ENCODE results near the gene IL36RN. TPM values are rescaled to one million over a fixed set of nuclear protein-coding genes. Genes with fewer than 3 reads are reported as not detected.
"Not testable (repeated sequence)": the region's sequence is repeated elsewhere in the genome, so short reads cannot be mapped to it uniquely, and the experiment has no call there.

IL36RN gene
- total RNA-seq, 1 donor from 2014 or later: not detected

DNA sequence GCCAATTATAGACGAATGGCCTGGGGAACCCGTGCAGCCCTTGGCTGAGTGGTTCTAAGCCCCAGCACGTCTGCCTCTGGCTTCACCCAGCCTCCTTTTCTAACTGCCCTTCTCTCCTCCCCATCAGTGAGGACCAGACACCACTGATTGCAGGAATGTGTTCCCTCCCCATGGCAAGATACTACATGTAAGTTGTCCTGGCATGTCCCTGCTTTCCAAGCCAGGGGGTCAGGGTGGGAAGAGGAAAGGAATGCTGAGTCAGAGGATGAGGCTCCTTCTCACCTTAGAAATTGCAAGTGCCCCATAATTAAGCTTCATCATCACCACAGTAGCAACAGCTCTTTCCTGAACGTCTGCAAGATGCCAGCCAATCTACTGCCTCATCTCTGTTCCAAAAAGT is 13.6 kb downstream of the IL36RN start:
- no peak for DNase-seq (ENCODE audit: low spot score)
- ATAC-seq: no peak

DNA sequence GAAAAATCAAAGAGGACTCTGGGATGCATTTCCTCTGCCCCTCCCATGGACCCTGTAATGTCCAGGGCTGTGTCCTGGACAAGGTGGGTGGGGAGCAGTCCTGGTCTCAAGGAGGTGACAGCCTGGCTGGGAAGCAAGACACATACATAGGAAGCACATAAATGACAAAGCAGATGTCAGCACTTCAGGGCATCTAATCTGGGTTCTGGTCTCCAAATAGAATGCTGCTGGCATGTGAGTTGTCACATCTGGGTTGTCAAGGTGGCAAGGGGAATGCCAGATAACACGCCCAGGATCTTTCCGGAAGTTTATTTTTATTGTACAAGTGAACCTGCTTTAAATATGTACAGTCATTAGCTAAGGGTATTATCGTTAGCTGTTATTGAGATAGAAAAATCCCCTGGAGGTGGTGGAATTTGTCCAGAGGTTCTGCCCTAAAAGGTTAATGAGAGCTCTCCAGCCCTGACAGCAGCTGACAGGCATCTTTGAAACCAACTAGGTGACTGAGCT is 14.4 kb downstream of the IL36RN start:
- no peak for ATAC-seq
- DNase-seq (ENCODE audit: low spot score): no peak

DNA sequence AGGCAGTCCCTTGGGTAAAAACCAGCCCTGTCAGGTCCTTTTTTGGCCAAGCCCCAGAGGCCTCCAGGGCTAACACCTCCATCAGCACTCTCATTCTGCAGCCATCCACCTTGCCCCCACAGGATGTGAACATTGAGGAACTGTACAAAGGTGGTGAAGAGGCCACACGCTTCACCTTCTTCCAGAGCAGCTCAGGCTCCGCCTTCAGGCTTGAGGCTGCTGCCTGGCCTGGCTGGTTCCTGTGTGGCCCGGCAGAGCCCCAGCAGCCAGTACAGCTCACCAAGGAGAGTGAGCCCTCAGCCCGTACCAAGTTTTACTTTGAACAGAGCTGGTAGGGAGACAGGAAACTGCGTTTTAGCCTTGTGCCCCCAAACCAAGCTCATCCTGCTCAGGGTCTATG is 16.0 kb downstream of the IL36RN start:
- DNase-seq (ENCODE audit: low spot score) (no peak), ATAC-seq (no peak)

DNA sequence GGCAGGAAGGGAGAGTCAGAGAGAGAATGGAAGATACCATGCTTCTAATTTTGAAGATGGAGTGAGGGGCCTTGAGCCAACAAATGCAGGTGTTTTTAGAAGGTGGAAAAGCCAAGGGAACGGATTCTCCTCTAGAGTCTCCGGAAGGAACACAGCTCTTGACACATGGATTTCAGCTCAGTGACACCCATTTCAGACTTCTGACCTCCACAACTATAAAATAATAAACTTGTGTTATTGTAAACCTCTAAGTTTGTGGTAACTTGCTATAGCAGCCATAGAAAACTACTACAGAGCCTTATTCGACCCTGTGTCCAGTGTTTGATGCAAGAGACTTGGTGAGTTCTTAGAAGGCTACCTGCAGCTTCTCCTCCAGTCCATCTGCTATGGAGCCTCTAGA is 16.6 kb downstream of the IL36RN start:
- no peak for ATAC-seq
- DNase-seq (ENCODE audit: low spot score): no peak

DNA sequence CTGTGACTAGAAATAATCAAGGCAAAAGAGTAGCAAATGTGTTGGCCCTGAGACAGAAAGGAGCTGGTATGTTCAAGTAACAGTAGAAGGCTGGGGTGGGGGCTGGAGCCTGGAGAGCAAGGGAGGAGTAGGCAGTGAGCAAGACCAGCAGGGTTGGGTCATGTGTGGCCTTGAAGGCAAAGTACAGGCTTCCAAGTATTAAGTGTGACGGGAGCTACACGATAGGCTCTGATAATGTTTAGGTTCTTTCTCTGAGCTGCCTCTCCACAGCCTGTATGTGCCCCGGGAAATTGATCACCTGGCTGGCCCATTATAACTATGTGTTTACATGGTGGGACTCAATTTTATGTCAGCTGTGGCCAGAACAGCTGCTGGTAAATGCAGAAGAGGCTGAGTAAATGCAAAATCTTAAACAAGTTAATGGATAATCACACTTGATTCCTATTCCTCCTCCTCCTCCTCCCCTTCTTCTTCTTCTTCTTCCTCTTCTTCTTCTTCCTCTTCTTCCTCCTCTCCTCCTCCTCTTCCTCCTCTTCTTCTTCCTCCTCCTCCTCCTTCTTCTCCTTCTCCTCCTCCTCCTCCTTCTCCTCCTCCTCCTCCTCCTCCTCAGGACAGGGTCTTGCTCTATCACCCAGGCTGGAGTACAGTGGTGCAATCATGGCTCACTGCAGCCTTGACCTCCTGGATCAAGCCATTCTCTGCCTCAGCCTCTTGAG is 18.1 kb downstream of the IL36RN start:
- DNase-seq (ENCODE audit: low spot score) (no peak), ATAC-seq (no peak)

DNA sequence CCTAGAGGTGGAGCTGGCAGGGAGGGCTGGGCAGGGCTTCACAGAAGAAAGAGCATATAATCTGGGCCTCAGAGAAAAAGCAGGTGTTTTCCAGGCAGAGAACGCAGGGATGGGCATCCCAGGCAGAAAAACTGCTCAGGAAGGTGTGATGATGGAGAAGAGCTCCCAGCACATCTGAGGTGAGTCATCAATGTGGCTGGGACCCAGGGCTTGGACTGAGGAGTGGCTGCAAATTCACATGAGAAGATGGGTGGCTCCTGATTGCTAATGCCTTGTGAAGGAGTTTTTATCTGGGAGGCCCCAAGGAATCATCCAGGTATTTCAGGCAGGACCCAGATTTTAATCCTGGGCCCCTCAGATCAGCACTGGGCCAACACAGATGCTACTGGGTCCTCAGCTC is 18.9 kb downstream of the IL36RN start:
- ATAC-seq: no peak
- no peak for DNase-seq (ENCODE audit: low spot score)

DNA sequence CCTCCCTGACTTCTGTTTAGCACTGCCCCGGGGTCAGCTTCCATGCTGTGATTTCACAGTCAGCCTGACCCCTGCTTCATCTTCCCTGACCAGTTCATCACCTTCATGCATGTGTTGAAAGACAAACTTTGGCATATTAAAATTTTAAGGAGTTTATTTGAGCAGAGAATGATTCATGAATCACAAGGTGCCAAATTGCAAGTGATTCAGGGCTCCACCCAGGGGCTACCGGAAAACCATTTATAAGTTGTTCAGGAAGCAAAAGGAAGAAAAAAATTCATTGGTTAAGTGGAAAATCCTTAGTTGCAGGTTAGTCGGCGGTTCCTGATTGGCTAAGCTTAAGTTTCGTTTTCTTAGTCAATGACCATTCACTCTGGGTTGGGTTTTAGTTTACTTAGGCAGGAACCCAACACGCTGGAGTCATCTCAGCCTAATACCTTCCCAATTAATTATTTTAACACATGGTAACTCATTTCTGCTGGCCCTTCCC is 19.4 kb downstream of the IL36RN start:
- ATAC-seq: peak; percentile 80
- DNase-seq (ENCODE audit: low spot score): no peak

DNA sequence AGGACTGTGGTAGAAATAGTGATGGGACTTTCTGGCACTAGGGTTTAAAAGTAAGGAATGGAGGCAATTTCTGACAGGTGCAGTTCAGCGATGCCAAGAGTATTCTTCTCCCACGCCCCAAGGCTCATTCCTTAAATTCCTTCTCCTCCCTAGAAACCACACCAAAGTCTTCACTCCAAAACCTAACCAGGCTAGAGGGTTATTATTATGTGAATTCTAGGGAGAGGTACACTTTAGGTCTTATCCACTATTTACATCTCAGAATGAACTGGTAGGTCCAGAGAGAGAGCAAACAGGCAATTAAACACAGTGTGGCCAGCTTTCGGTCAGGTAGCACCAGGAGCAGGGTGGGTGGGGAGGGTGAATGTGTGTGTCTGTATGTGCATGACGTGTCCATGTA is 20.1 kb downstream of the IL36RN start:
- no peak for ATAC-seq
- no peak for DNase-seq (ENCODE audit: low spot score)

DNA sequence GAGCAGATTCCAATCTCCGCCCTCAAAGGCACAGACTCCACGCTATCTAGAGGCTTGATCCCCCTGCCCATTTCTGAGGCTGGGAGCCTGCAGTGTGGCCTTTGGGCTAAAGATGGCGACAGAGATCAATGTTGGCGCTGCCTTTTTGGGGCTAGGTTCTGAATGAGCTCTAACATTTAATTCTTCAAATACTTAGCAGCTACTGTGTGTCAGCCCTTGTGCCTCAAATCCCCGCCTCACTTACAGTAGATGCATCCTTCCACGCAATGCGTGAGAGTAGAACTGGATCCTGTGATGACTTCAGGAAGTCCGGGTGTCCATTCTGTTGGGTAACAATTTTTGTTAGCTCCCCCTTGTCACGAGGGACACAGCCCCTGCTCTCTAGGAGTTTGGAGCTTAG is 21.1 kb downstream of the IL36RN start:
- peak; percentile 79 for ATAC-seq
- peak; percentile 55 for DNase-seq (ENCODE audit: low spot score)

DNA sequence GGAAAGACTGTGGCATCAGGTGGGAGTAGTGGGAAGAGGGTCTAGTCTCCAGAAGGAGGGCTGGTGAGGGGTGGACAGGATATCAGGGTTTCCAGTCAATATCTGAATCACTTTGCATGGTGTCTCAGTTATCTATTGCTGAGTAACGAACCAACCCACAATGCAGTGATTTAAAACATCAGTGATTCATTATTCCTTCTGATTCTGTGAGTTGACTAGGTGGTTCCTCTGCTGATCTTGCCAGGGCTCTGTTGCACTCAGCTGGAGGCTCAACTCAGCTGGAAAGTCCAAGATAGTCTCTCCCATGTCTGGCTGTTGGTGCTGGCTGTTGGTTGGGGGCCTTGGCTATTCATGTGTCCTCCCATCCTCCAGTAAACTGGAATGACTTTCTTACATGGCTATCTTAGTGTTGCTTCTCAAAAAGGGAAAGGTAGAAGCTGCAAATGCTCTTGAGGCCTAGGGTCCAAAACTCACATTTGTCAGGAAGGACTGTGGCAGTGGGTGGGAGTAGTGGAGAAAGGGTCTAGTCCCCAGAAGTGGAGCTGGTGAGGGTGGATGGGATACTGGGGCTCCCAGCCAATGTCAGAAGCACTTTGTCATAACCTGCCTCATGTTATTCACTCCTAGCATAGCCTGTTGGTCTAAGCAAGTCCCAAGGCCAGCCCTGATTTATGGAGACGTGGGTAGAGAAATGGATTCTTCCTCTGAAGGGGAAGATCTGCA is 22.7 kb downstream of the IL36RN start:
- no peak for DNase-seq (ENCODE audit: low spot score)
- no peak for ATAC-seq

DNA sequence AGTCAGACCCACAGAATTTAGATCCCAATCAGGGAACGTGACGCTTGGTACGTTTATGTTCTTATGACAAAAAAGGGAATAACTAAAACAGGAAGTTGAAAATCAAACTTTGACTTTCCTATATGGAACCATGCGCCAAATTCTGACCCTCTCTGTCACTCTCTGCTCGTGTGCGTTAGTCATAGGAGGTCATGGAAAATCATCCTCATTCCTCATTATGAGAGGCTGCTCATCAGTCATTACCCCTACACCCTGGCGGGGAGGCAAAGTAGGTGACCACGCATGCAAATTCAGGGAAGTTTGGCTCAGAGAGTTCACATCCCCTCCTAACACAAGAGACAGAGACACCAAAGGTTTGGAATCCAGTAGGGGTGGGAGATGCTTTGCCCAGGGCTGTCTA is 24.3 kb downstream of the IL36RN start:
- DNase-seq (ENCODE audit: low spot score): no peak
- no peak for ATAC-seq

DNA sequence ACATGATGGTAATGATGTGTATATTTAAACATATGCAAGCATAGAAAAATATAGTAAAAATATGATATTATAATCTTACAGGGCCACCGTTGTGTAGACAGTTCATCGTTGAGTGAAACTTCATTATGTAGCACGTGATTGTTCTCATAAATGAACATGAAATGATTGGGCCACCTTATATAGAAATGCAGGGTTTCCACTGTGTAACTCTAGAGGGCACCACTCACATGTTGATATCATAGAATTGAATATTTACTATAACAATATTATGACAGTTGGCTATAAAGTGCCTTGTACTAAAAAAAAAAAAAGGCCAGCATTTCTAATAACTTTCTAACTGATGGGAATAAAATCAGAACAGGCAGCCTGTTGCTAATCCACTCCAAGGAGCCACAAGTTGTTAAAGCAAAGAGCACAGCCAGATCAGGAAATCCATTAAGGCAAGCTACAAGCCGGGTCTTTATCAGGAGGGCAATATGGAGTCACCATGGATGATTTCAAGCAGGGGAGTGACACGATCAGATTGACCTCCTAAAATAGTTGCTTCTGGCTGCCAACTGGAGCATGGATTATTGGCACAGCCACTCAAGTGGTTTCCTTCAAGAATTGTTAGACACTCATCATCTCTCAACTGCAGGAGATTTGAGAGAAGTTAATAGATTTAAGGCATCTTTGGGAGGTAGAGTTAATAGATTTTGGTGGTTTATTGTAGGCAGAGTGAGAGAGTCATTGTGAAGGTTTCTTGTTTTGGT is 25.4 kb downstream of the IL36RN start:
- DNase-seq (ENCODE audit: low spot score) (no peak), ATAC-seq (peak; percentile 55)

DNA sequence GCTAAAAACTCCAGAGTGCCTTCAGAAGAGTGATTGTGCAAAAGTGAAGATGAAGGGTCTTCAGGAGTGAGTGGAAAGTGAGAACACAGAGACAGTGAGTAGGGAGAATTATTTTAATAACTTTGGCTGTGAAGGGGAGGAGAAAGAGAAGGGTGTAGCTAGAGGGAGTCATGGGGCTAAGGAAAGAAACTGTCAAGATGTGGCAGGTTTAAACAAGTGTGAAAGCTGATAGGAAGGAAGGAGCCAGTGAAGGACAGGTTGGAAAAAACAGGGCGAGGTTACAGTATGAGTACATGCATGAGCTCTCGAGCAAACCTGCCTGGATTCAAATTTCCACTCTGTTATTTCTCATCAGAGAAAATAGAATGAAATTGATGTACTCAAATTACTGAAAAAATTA is 26.5 kb downstream of the IL36RN start:
- DNase-seq (ENCODE audit: low spot score): no peak
- no peak for ATAC-seq

DNA sequence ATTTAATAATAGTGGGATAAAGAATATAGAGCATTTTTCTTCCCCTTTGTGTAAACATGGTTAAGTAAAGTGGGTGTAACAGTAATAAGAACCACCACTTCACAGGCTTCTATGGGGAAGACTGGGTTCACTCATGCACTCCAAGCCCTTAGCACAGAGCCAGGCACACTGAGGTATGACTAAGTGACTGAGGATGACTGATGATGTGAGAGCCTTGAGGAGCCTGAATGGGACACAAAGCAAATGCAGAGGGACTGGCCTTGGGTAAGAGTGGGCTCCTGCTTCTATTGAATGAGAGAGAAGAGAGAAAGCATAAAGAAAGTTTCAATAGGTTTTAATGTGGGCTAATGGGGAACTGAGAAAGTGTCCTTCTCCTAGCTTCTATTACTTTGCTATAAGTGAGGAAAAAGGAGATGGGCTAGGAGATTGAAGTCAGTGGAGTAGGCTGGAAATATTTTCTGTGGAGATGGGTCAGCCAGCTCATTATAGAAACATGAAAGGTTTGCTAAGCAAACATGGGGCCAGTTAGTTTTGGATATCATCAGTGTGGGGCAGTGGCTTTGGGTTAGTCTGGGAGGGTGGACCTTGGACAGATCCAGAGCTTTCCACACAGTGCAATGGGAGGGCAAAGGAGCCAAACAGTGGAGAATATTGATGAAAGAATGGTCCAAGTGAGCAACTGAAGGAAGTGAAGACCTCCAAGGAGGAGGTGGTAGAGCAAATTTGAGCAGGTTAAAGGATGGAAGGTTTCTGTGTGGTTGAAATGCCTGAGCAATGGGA is 29.4 kb downstream of the IL36RN start:
- peak; percentile 79 for DNase-seq (ENCODE audit: low spot score)
- ATAC-seq: peak; percentile 97

DNA sequence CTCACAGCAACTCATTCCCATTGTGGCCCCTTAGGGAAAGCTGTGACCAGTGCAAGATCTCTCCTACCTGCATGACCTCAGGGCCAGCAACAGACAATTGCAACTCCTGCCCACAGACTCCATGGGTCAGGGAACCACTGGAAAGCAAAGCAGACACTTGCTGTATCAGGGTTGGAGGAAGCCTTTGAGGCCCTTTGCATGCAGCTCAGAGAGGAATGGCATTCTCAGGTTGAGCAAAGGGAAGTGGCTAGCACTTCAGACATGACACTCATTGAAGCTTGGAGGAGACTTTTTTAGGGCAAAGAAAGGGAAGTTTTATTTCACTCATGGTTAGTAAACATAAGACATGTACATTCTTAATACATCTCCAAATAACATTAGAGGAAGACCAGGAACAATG is 30.9 kb downstream of the IL36RN start:
- ATAC-seq: no peak

DNA sequence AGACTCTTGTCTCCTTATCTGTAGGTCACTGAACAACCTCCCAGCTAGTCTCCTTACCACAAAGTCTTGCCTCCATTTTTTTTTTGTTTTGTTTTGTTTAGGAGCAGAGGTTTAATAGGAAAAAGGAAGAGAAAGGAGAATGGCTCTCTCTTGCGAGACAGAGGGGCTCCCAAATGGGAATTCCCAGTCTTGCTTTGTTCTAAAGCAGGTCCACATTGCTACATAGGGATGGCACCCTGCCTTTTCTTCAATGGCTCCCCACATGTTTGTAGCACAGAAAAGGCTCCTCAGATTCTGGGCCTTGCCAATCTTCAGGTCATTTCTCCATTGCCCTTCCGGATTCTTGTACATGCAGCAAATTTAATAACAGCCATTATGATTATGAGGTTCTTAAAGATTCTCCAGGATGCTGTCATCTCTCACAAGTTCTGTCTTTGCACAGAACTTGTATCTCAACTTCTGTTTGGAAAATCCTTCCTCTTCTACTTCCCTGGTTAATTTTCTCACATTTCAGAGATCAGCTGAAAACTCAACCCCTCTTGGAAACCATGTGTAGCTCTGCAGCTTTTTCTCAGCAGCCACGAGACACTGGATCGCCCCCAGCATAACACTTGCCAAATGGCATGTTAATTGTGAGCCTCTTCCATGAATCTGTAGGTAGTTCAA is 32.4 kb downstream of the IL36RN start:
- DNase-seq (ENCODE audit: low spot score) (no peak), ATAC-seq (no peak)

More for the DNA sequence above, 30.9 kb downstream of the IL36RN start:
- no peak for DNase-seq (ENCODE audit: low spot score)

DNA sequence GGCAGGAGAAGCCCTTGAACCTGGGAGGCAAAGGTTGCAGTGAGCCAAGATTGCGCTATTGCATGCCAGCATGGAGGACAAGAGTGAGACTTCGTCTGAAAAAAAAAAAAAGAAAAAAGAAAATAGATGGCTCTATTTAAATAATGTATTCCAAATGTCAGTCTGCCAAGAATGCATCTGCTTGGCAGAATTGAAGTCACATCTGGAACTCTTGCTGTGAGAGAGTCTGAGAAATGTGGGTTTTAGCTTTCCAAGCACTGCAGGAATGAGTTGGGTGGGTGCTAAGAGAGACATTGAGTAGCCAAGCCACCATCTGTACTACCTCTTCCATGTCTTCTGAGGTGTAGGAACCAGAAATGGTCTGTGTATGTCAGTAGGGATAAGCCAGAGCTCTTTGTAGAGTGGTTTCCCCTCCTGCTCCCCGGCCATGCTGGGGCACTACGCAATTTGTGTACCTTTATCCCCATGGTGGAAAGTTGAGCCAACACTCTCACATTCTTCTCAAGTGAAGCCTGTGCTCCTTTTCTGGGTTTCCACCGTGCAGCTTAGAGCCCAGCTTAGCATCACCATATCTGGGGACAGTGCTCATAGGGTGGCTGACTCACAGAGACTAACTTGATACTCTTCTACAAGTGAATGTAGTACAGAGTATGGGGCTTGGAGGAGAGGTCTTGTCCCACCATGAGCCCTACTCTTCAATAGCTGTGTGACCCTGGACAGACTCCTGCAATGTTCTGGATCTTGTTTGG is 34.0 kb downstream of the IL36RN start:
- ATAC-seq: no peak
- no peak for DNase-seq (ENCODE audit: low spot score)

DNA sequence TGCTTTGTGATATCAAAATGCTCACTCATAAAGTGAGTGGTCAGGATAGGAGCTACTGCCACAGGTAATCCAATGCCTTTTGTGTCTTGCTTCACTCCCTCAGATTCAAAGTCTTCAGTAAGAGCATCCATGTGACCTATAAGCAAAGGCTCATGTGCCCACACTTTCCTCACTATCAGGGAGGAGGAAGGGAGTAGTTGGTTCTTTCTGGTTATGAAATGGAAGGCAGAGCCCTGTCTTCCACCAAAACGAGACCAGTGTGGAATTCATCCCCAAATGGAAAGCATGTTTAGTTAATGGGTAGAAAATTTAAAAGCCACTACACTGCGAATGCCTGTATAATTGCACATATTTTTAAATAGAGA is 34.6 kb downstream of the IL36RN start:
- DNase-seq (ENCODE audit: low spot score) (no peak), ATAC-seq (no peak)

DNA sequence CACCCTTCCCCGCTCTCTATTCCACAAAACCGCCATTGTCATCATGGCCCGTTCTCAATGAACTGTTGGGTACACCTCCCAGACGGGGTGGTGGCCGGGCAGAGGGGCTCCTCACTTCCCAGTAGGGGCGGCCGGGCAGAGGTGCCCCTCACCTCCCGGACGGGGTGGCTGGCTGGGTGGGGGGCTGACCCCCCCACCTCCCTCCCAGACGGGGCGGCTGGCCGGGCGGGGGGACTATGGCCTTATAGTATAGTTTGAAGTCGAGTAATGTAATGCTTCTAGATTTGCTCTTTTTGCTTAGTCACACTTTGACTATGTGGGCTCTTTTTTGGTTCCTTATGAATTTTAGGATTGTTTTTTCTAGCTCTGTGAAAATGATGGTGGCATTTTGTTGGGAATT is 37.3 kb downstream of the IL36RN start:
- not testable (repeated sequence) for DNase-seq (ENCODE audit: low spot score); ATAC-seq
